ENCODE data around the gene KCTD14. TPM values are rescaled to one million over a fixed set of nuclear protein-coding genes. Genes with fewer than 3 reads are reported as not detected.
"Not testable (repeated sequence)": the region's sequence is repeated elsewhere in the genome, so short reads cannot be mapped to it uniquely, and the experiment has no call there.

Gene KCTD14
- total RNA-seq, 1 donor, result 0.45 TPM

DNA sequence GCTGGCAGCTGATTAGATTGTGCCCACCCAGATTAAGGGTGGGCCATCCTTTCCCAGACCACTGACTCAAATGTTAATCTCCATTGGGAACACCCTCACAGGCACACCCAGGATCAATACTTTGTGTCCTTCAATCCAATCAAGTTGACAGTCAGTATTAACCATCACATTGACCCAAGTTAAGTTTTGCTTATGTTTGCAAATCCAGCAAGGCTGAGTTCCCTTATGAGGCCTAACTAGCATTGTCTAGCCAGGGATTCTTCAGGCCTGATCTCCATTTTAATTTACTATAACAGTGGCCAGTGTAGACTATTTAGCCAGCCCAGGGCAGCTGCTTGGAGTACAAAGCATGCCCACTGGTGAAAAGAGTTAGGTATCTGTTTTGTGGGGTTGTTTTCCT is 2.3 kb upstream of the KCTD14 start:
- no peak overlapping the region for H3K4me3 ChIP-seq (ENCODE audit: low read depth, low read length)
- no peak for DNase-seq (ENCODE audit: low read depth)
- TF ChIP-seq, protein P1, sequence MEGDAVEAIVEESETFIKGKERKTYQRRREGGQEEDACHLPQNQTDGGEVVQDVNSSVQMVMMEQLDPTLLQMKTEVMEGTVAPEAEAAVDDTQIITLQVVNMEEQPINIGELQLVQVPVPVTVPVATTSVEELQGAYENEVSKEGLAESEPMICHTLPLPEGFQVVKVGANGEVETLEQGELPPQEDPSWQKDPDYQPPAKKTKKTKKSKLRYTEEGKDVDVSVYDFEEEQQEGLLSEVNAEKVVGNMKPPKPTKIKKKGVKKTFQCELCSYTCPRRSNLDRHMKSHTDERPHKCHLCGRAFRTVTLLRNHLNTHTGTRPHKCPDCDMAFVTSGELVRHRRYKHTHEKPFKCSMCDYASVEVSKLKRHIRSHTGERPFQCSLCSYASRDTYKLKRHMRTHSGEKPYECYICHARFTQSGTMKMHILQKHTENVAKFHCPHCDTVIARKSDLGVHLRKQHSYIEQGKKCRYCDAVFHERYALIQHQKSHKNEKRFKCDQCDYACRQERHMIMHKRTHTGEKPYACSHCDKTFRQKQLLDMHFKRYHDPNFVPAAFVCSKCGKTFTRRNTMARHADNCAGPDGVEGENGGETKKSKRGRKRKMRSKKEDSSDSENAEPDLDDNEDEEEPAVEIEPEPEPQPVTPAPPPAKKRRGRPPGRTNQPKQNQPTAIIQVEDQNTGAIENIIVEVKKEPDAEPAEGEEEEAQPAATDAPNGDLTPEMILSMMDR (IDR thresholded peaks at IDR 0.05; ENCODE audit: insufficient read depth, low read length), result no peak

DNA sequence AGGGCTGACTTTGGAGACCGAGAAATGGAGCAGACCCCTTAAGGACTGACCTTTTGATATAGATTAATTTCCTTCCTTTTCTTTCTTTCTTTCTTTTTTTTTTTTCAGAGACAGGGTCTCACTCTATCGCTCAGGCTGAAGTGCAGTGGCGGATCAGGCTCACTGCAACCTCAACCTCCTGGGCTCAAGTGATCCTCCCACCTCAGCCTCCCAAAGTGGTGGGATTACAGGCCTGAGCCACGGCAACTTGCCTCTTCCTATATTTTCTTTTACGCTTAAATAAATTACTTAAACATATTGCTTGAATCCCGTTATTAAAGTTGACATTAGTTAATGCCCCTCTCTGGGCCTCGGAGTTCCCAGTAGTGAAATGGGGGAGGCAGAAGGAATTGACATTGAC is 350 bp upstream of the KCTD14 start:
- no peak for DNase-seq (ENCODE audit: low read depth)
- TF ChIP-seq, protein P1 (IDR thresholded peaks at IDR 0.05; ENCODE audit: insufficient read depth, low read length), result no peak
- no peak overlapping the region for H3K4me3 ChIP-seq (ENCODE audit: low read depth, low read length)

DNA sequence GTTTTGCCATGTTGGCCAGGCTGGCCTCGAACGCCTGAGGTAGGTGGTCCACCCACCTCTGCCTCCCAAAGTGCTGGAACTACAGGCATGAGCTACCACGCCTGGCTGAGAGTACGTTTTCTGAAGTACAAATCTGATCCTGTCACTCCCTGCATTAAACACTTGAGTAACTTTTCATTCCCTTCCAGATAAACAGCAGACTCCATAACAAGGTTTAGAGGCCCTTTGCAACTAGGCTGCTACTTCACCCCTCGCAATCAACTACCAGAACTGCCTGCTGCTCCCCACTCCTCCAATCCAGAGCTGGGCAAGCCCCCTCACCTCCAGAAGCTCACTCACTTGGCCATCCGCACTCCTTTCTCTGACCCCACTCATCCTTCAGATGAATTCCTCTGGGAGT is 1.5 kb downstream of the KCTD14 start:
- TF ChIP-seq, protein P1 (IDR thresholded peaks at IDR 0.05; ENCODE audit: insufficient read depth, low read length), result no peak
- no peak overlapping the region for H3K4me3 ChIP-seq (ENCODE audit: low read depth, low read length)
- no peak for DNase-seq (ENCODE audit: low read depth)

DNA sequence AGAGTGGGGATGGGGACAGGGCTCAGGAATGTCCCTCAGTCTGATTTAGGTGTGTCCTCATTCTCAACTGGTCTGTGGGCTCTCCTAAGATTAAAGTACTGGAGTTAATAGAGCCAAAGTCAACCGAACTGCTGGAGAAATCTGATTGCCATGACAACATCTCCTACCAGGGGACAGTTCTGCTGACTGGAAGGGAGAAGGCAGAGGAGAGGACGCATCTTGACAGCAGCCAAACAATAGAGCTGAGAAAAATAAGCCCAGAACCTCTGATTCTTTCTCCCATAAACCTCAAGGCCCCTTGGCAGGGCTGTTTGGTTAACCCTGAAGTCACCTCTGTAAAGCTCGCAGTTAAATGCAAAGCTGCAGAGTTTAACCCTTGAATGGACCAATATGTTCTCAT is 2.8 kb downstream of the KCTD14 start:
- no peak for DNase-seq (ENCODE audit: low read depth)
- H3K4me3 ChIP-seq (ENCODE audit: low read depth, low read length), result no peak overlapping the region
- TF ChIP-seq, protein P1 (IDR thresholded peaks at IDR 0.05; ENCODE audit: insufficient read depth, low read length), result no peak

DNA sequence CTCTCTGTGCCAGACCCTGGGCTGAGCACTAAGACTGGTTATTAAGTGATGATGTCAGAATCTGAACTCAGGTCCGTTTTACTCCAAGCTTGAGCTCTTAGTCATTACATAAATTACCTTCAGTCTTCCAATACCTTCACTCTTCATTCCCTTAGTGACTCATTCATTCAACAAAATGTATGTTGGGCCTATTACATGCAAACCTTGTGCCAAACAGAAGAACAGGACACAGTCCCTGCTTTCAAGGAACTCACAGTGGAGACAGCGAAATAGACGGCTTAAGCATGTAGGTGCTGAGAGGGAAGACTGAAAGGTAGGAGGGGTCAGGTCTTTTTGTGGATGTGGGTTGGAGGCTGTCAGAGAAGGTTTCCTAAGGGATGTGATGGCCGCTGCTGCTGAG is 3.3 kb downstream of the KCTD14 start:
- TF ChIP-seq, protein P1 (IDR thresholded peaks at IDR 0.05; ENCODE audit: insufficient read depth, low read length), result no peak
- DNase-seq (ENCODE audit: low read depth), result no peak
- no peak overlapping the region for H3K4me3 ChIP-seq (ENCODE audit: low read depth, low read length)

DNA sequence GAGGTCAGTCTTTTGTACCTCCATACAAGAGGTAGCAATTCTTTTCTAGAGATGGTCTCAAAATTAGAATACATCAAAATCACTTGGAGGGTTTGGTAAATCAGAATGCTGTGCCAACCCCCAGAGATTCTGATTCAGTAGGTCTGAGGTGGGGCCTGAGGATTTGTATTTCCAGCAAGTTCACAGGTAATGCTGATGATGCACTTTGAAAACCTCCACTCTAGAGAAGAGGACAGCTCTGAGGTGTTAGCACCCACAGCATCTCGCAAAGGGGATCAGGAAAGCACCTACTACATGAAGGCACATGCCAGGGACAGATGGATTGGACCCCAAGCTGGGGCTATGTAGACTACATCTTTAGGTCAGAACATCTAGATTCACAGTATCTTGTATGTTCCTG is 7.2 kb downstream of the KCTD14 start:
- no peak for DNase-seq (ENCODE audit: low read depth)
- TF ChIP-seq, protein P1 (IDR thresholded peaks at IDR 0.05; ENCODE audit: insufficient read depth, low read length), result no peak
- no peak overlapping the region for H3K4me3 ChIP-seq (ENCODE audit: low read depth, low read length)

DNA sequence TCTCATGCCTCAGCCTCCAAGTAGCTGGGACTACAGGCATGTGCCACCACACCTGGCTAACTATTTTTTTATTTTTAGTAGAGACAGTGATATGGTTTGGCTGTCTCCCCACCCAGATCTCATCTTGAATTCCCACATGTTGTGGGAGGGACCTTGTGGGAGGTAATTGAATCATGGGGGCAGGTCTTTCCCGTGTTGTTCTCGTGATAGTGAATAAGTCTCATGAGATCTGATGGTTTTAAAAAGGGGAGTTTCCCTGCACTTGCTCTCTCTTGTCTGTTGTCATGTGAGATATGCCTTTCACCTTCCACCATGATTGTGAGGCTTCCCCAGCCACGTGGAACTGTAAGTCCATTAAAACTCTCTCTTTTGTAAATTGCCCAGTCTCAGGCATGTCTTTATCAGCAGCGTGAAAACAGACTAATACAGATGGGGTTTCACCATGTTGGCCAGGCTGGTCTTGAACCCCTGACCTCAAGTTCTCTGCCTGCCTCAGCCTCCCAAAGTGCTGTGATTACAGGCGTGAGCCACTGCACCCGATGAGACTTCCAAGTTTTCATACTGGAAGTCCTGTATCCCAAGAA is 8.0 kb downstream of the KCTD14 start:
- not testable (repeated sequence) for DNase-seq (ENCODE audit: low read depth); H3K4me3 ChIP-seq (ENCODE audit: low read depth, low read length)
